Natural killer cell (primary cell): Measurements from ENCODE around the gene SSBP2. TPM values are rescaled to one million over a fixed set of nuclear protein-coding genes. Genes with fewer than 3 reads are reported as not detected.

Experiments used
- ATAC-seq, 3 donors: fragments of 150-1000 bp in 2 of 3; fragments of 200-7000 bp in 1 of 3; cut with Tn5 transposase; 1 replicate in 1 of 3; 2 replicates in 2 of 3; pipeline ENCODE4 v1.10.0; 2021; ENCODE audit warnings: mild to moderate bottlenecking in 2 of 3, moderate library complexity in 2 of 3
- DNase-seq, 2 donors: peaks; one replicate each; pipeline versions ENCODE4 v3.0.0 to v3.0.0-alpha.2; 2013 to 2021; ENCODE audit warnings: mixed read lengths in 1 of 2
- H3K27ac ChIP-seq: one replicate; pipeline ENCODE4 v1.5.1; 2013; ENCODE audit warnings: mild to moderate bottlenecking, low read length
- H3K27me3 ChIP-seq: one replicate; pipeline ENCODE4 v1.6.1; 2013; ENCODE audit warnings: low read length; ENCODE audit not compliant: control insufficient read depth, insufficient read depth
- H3K36me3 ChIP-seq: one replicate; pipeline ENCODE4 v1.6.1; 2013; ENCODE audit warnings: low read length; ENCODE audit not compliant: control insufficient read depth, insufficient read depth
- H3K4me1 ChIP-seq: one replicate; pipeline ENCODE4 v1.6.1; 2013; ENCODE audit warnings: low read length; ENCODE audit not compliant: control insufficient read depth, insufficient read depth
- H3K4me3 ChIP-seq: one replicate; pipeline ENCODE4 v1.5.1; 2013; ENCODE audit warnings: low read length
- H3K9me3 ChIP-seq: one replicate; pipeline ENCODE4 v1.6.1; 2013; ENCODE audit warnings: low read length; ENCODE audit not compliant: control insufficient read depth, insufficient read depth
- H3K27ac Mint-ChIP-seq, 2 donors: one replicate each; pipeline ENCODE4 v1.8.0; 2022; ENCODE audit warnings: mild to moderate bottlenecking in 2 of 2, mixed read lengths in 2 of 2, moderate library complexity in 1 of 2
- H3K27me3 Mint-ChIP-seq, 2 donors: one replicate each; pipeline ENCODE4 v1.8.0; 2022; ENCODE audit warnings: low read depth in 2 of 2, mixed read lengths in 2 of 2
- H3K36me3 Mint-ChIP-seq: one replicate; pipeline ENCODE4 v1.8.0; 2022; ENCODE audit warnings: mixed read lengths
- H3K4me1 Mint-ChIP-seq, 2 donors: one replicate each; pipeline ENCODE4 v1.8.0; 2022; ENCODE audit warnings: mixed read lengths in 2 of 2
- H3K4me3 Mint-ChIP-seq: one replicate; pipeline ENCODE4 v1.8.0; 2022; ENCODE audit warnings: mild to moderate bottlenecking, moderate library complexity, mixed read lengths
- H3K9me3 Mint-ChIP-seq, 2 donors: one replicate each; pipeline ENCODE4 v1.8.0; 2022; ENCODE audit warnings: mixed read lengths in 2 of 2
- WGBS: methylation state at CpG from one replicate; pipeline ENCODE4 v1.1.7; 2013; ENCODE audit warnings: missing lambda C conversion rate; ENCODE audit not compliant: insufficient coverage; 5-methylcytosine and 5-hydroxymethylcytosine counted together
- intact Hi-C: fragments of 100-400 bp; cut with micrococcal nuclease; formaldehyde crosslinking; loops from one replicate; pipeline ENCODE4 v1.14.2; 2022
- total RNA-seq, 4 donors: library from RNA; stranded (reverse); fragments of 120-200 nt in 1 of 4; gene quantifications; one replicate each; pipeline versions ENCODE4 v1.2.3 to v1.2.4, GENCODE V29; 2013 to 2022
- TF ChIP-seq, protein P1 (sequence below): fragments of 200-600 bp; IDR thresholded peaks from one replicate; pipeline ENCODE4 v1.8.0; 2022; ENCODE audit warnings: antibody characterized with exemption

SSBP2 gene
- total RNA-seq, 3 donors from 2014 or later (not counting 1 experiment from before 2014, with no cell fraction given): 13.1 to 17.3 (median 14.8) TPM

DNA sequence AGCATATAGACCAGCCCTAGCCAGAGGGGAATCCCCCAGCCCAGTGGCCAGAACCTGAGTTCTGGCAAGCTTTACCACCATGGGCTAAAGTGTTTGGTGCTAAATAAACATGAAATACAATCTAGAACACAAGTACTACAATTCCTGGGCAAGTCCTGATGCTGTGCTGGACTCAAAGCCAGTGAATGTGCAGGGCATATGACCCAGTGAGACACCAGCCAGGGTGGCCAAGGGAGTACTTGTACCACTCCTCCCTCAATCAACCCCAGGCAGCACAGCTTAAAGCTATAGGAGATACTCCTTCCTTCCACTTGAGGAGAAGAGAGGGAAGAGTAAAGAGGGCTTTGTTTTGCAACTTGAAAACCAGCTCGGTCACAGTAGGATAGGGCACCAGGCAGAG lies 63.6 kb downstream of the SSBP2 start:
- Mint-ChIP-seq H3K4me3 (no peak overlapping the region), H3K27me3 (no peaks in the 10 kb centered on the region), H3K36me3 (peaks cover 28% of the 10 kb centered on the region), H3K9me3 (peaks cover 8 to 14% of the 10 kb centered on the region in 2 donors), H3K27ac (no peak overlapping the region), H3K4me1 (peaks cover 10 to 11% of the 10 kb centered on the region in 2 donors)
- TF ChIP-seq, protein P1, sequence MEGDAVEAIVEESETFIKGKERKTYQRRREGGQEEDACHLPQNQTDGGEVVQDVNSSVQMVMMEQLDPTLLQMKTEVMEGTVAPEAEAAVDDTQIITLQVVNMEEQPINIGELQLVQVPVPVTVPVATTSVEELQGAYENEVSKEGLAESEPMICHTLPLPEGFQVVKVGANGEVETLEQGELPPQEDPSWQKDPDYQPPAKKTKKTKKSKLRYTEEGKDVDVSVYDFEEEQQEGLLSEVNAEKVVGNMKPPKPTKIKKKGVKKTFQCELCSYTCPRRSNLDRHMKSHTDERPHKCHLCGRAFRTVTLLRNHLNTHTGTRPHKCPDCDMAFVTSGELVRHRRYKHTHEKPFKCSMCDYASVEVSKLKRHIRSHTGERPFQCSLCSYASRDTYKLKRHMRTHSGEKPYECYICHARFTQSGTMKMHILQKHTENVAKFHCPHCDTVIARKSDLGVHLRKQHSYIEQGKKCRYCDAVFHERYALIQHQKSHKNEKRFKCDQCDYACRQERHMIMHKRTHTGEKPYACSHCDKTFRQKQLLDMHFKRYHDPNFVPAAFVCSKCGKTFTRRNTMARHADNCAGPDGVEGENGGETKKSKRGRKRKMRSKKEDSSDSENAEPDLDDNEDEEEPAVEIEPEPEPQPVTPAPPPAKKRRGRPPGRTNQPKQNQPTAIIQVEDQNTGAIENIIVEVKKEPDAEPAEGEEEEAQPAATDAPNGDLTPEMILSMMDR: no peak
- no peak overlapping the region for H3K27ac ChIP-seq
- WGBS: 88% methylated on average over 1 of the region's 1 CpG
- no peaks in the 10 kb centered on the region for H3K9me3 ChIP-seq
- H3K27me3 ChIP-seq: no peaks in the 10 kb centered on the region
- no peak overlapping the region for H3K4me3 ChIP-seq
- intact Hi-C loops: no loop called here
- no peaks in the 10 kb centered on the region for H3K36me3 ChIP-seq
- DNase-seq (no peak), ATAC-seq (no peak)
- H3K4me1 ChIP-seq: no peaks in the 10 kb centered on the region

DNA sequence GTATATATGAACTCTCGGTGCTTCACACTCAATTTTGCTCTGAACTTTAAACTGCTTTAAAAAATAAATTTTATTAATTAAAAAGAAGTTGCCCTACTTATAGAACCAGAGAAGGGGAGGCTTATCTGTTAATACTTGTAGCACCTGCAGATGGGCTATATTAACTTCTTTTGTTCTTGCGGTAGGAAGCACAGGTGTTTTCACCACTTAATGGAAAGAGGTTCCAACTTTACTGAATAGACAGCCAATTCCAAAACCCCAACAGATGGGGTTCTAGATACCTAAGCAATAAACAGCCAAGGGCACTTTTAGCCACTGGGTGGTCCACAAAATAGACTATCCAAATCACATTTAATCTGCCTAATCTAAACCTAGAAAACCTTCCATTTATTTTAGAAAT lies 65.4 kb downstream of the SSBP2 start:
- no peaks in the 10 kb centered on the region for H3K27me3 Mint-ChIP-seq
- H3K4me1 ChIP-seq: no peaks in the 10 kb centered on the region
- H3K9me3 Mint-ChIP-seq: peaks cover 6 to 9% of the 10 kb centered on the region in 2 donors
- 89% methylated on average over 1 of the region's 2 CpGs for WGBS
- H3K36me3 Mint-ChIP-seq: peaks cover 10% of the 10 kb centered on the region
- no peak for DNase-seq
- no peak overlapping the region for H3K27ac Mint-ChIP-seq
- no peak overlapping the region for H3K4me3 ChIP-seq
- ATAC-seq: no peak
- H3K36me3 ChIP-seq: no peaks in the 10 kb centered on the region
- no peak overlapping the region for H3K27ac ChIP-seq
- intact Hi-C loops: no loop called here
- TF ChIP-seq, protein P1: no peak
- no peaks in the 10 kb centered on the region for H3K27me3 ChIP-seq
- no peaks in the 10 kb centered on the region for H3K9me3 ChIP-seq
- no peak overlapping the region for H3K4me3 Mint-ChIP-seq
- H3K4me1 Mint-ChIP-seq: peaks cover 10 to 11% of the 10 kb centered on the region in 2 donors

DNA sequence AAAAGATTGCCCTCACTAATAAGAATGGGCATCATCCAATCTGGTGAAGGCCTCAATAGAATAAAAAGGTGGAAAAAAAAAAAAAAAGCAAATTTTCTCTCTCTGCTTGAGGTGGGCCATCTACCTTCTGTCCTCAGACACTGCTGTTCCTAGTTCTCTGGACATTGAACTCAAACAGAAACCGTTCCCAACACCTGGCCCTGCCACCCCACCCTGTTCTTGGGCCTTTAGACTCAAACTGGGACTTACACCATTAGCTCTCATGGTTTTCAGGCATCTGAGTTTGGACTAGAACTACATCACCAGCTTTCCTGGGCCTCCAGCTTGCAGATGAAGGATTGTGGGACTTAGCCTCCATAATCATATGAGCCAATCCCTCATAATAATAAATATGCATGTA lies 71.0 kb downstream of the SSBP2 start:
- H3K4me1 ChIP-seq: no peaks in the 10 kb centered on the region
- H3K27ac ChIP-seq: no peak overlapping the region
- ATAC-seq (no peak), DNase-seq (no peak)
- no peak overlapping the region for H3K4me3 ChIP-seq
- Mint-ChIP-seq H3K27ac (no peak overlapping the region), H3K4me1 (peaks cover 0 to 6% of the 10 kb centered on the region in 2 donors), H3K36me3 (no peaks in the 10 kb centered on the region), H3K9me3 (peaks cover 0 to 2% of the 10 kb centered on the region in 2 donors), H3K4me3 (no peak overlapping the region), H3K27me3 (no peaks in the 10 kb centered on the region)
- intact Hi-C loops: no loop called here
- 100% methylated on average over 1 of the region's 1 CpG for WGBS
- no peaks in the 10 kb centered on the region for H3K9me3 ChIP-seq
- H3K27me3 ChIP-seq: no peaks in the 10 kb centered on the region
- TF ChIP-seq, protein P1: no peak
- H3K36me3 ChIP-seq: no peaks in the 10 kb centered on the region

DNA sequence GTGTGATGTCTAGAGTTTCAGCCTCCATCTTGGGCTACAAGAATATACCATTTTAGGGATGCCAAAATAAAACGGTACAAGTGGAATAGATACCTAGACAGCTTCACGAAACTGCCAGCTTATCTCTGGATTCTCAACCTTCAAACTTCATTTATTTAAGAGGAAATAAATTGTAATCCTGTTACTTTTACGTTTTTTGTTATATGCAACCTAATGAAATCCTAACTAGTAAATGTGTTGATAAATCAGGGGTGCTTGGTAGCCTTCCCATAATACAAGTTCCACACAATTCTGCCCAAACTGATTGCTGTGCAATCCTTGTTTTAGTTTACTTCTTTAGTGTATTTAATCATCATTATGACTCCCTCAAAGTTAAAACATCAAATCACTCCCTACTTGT lies 75.5 kb downstream of the SSBP2 start:
- no peak for DNase-seq
- Mint-ChIP-seq H3K4me1 (no peaks in the 10 kb centered on the region), H3K4me3 (no peak overlapping the region), H3K27me3 (no peaks in the 10 kb centered on the region), H3K27ac (no peak overlapping the region), H3K9me3 (no peaks in the 10 kb centered on the region), H3K36me3 (no peaks in the 10 kb centered on the region)
- H3K27me3 ChIP-seq: no peaks in the 10 kb centered on the region
- no peaks in the 10 kb centered on the region for H3K36me3 ChIP-seq
- WGBS: 100% methylated on average over 1 of the region's 3 CpGs
- TF ChIP-seq, protein P1: no peak
- intact Hi-C loops: no loop called here
- H3K4me3 ChIP-seq: no peak overlapping the region
- no peaks in the 10 kb centered on the region for H3K4me1 ChIP-seq
- no peak for ATAC-seq
- H3K9me3 ChIP-seq: no peaks in the 10 kb centered on the region
- H3K27ac ChIP-seq: no peak overlapping the region
